GM23248 (cell line): ENCODE results near the gene XKR7. TPM values are rescaled to one million over a fixed set of nuclear protein-coding genes. Genes with fewer than 3 reads are reported as not detected.

Experiments
- DNase-seq: peaks from one replicate; pipeline ENCODE4 v3.0.0-alpha.2; 2015
- H2AFZ ChIP-seq: fragments of 200-600 bp; sonication (generic); 2 replicates; pipeline ENCODE4 v1.6.1; 2016; ENCODE audit warnings: antibody characterized with exemption
- H3F3A ChIP-seq: fragments of 200-600 bp; sonication (generic); 2 replicates; pipeline ENCODE4 v1.6.1; 2016; ENCODE audit warnings: mild to moderate bottlenecking, antibody characterized with exemption, mixed run types; ENCODE audit not compliant: insufficient read depth
- H3K27ac ChIP-seq: fragments of 200-600 bp; sonication (generic); 2 replicates; pipeline ENCODE4 v1.5.1; 2016; ENCODE audit warnings: mild to moderate bottlenecking
- H3K27me3 ChIP-seq: fragments of 200-600 bp; sonication (generic); replicated peaks from 2 replicates; pipeline ENCODE4 v1.6.1; 2016; ENCODE audit warnings: mild to moderate bottlenecking; ENCODE audit not compliant: insufficient read depth
- H3K36me3 ChIP-seq: fragments of 200-600 bp; sonication (generic); 2 replicates; pipeline ENCODE4 v1.6.1; 2016; ENCODE audit warnings: low read depth, mild to moderate bottlenecking
- H3K4me1 ChIP-seq: fragments of 200-600 bp; sonication (generic); 2 replicates; pipeline ENCODE4 v1.6.1; 2016; ENCODE audit warnings: mild to moderate bottlenecking; ENCODE audit not compliant: insufficient read depth
- H3K4me2 ChIP-seq: fragments of 200-600 bp; sonication (generic); one replicate; pipeline ENCODE4 v1.6.1; 2016; ENCODE audit warnings: mild to moderate bottlenecking; ENCODE audit not compliant: unreplicated experiment
- H3K4me3 ChIP-seq: fragments of 200-600 bp; sonication (generic); 2 replicates; pipeline ENCODE4 v1.5.1; 2016; ENCODE audit warnings: mild to moderate bottlenecking
- H3K79me2 ChIP-seq: fragments of 200-600 bp; sonication (generic); 2 replicates; pipeline ENCODE4 v1.6.1; 2016; ENCODE audit warnings: mild to moderate bottlenecking; ENCODE audit not compliant: insufficient read depth
- H3K9ac ChIP-seq: fragments of 200-600 bp; sonication (generic); 2 replicates; pipeline ENCODE4 v1.6.1; 2016; ENCODE audit warnings: mild to moderate bottlenecking
- H3K9me2 ChIP-seq: fragments of 200-600 bp; sonication (generic); 2 replicates; pipeline ENCODE4 v1.6.1; 2016; ENCODE audit warnings: mixed run types, mild to moderate bottlenecking, moderate library complexity; ENCODE audit not compliant: insufficient read depth
- H3K9me3 ChIP-seq: fragments of 200-600 bp; sonication (generic); one replicate; pipeline ENCODE4 v1.6.1; 2017; ENCODE audit warnings: low read depth
- H4K20me1 ChIP-seq: fragments of 200-600 bp; sonication (generic); 2 replicates; pipeline ENCODE4 v1.6.0; 2016; ENCODE audit not compliant: insufficient read depth
- EZH2 ChIP-seq: fragments of 200-600 bp; sonication (generic); IDR thresholded peaks from 2 replicates; pipeline ENCODE4 v1.6.1; 2018; ENCODE audit warnings: antibody characterized with exemption, mild to moderate bottlenecking; ENCODE audit not compliant: insufficient read depth, poor library complexity, severe bottlenecking
- EZH2phosphoT487 ChIP-seq: fragments of 200-600 bp; sonication (generic); IDR thresholded peaks from 2 replicates; pipeline ENCODE4 v1.6.1; 2018; ENCODE audit warnings: antibody characterized with exemption, moderate library complexity, mild to moderate bottlenecking, low read depth; ENCODE audit not compliant: insufficient read depth
- WGBS, 2 experiments: methylation state at CpG; one replicate each; pipeline ENCODE4 v1.1.6; 2015 to 2017; ENCODE audit warnings: low lambda C conversion rate in 2 of 2, low coverage in 1 of 2; ENCODE audit errors: missing lambda C conversion rate in 2 of 2; 5-methylcytosine and 5-hydroxymethylcytosine counted together
- in situ Hi-C: fragments of 300-500 bp; cut with MboI; formaldehyde crosslinking; loops from 2 replicates; pipeline ENCODE4 v1.15.0; 2020
- polyA plus RNA-seq: library from polyadenylated mRNA; unstranded; fragments of >200 nt; fragmentation: Nextera tagmentation; extraction: Ambion mirVana; gene quantifications from 2 replicates; pipeline ENCODE4 v1.2.1, GENCODE V29; 2016
- total RNA-seq: library from RNA; depleted of rRNA; stranded (reverse); fragments of >200 nt; shearing (Covaris generic); gene quantifications from 2 replicates; pipeline ENCODE4 v1.2.3, GENCODE V29; 2014

Gene XKR7
- total and polyA plus RNA-seq, 2 experiments from 2014 or later: not detected

DNA sequence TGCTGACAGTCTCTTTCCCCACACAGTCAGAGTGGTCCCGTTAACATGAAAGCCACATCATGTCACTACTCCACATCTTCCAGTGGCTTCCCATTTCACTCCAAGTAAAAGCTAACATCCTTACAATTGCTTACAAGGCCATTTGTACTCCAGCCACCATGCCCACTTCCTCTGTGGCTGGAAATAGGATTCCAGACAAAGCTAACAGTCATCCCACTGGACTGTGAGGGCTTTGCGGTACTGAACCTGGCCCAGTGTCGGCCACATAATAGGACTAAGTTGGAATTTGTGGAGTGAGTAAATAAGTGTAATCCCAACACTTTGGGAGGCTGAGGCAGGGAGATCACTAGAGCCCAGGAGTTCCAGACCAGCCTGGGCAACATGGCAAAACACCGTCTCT lies 53.1 kb downstream of the XKR7 start:
- in situ Hi-C loops: loop anchor here (10.0 kb wide), 1 partner anchor 166 kb away; no protein-coding TSS in a partner anchor
- TF ChIP-seq EZH2phosphoT487 (no peak), EZH2 (no peak)
- H3K36me3 ChIP-seq: no peaks in the 10 kb centered on the region
- H4K20me1 ChIP-seq: no peaks in the 10 kb centered on the region
- H3K27me3 ChIP-seq: peaks cover 91% of the 10 kb centered on the region
- H3K4me3 ChIP-seq: no peak overlapping the region
- H3F3A ChIP-seq: no peaks in the 10 kb centered on the region
- no peak overlapping the region for H2AFZ ChIP-seq
- H3K9me2 ChIP-seq: no peaks in the 10 kb centered on the region
- WGBS, 2 experiments: 47 to 48% methylated on average over 4 of the region's 4 CpGs
- no peak overlapping the region for H3K4me2 ChIP-seq
- no peak overlapping the region for H3K27ac ChIP-seq
- H3K9me3 ChIP-seq: no peaks in the 10 kb centered on the region
- no peaks in the 10 kb centered on the region for H3K4me1 ChIP-seq
- no peaks in the 10 kb centered on the region for H3K79me2 ChIP-seq
- peak; percentile 22 for DNase-seq
- H3K9ac ChIP-seq: no peak overlapping the region

GRCh38 chr20:32024683-32025295 lies 56.8 kb downstream of the XKR7 start:
- no peaks in the 10 kb centered on the region for H3K36me3 ChIP-seq
- no peak overlapping the region for H3K27ac ChIP-seq
- H3F3A ChIP-seq: no peaks in the 10 kb centered on the region
- H3K4me3 ChIP-seq: no peak overlapping the region
- H3K4me2 ChIP-seq: no peak overlapping the region
- no peaks in the 10 kb centered on the region for H3K4me1 ChIP-seq
- TF ChIP-seq EZH2: no peak
- TF ChIP-seq EZH2phosphoT487: no peak
- no peaks in the 10 kb centered on the region for H3K9me3 ChIP-seq
- in situ Hi-C loops: loop anchor here (10.0 kb wide), 1 partner anchor 170 kb away; no protein-coding TSS in a partner anchor
- H3K27me3 ChIP-seq: peaks cover 75% of the 10 kb centered on the region
- H3K9ac ChIP-seq: no peak overlapping the region
- H3K79me2 ChIP-seq: no peaks in the 10 kb centered on the region
- no peaks in the 10 kb centered on the region for H4K20me1 ChIP-seq
- no peak overlapping the region for H2AFZ ChIP-seq
- WGBS, 2 experiments: 48 to 50% methylated on average over 6 of the region's 6 CpGs
- H3K9me2 ChIP-seq: no peaks in the 10 kb centered on the region
- no peak for DNase-seq

GRCh38 chr20:32027643-32028042 lies 59.7 kb downstream of the XKR7 start:
- WGBS, 2 experiments: 61 to 70% methylated on average over 3 of the region's 3 CpGs
- Histone ChIP-seq H3K36me3 (no peaks in the 10 kb centered on the region), H3K4me1 (no peaks in the 10 kb centered on the region), H3K79me2 (no peaks in the 10 kb centered on the region), H3K4me3 (no peak overlapping the region), H2AFZ (no peak overlapping the region), H3K9me3 (no peaks in the 10 kb centered on the region), H3F3A (no peaks in the 10 kb centered on the region), H4K20me1 (no peaks in the 10 kb centered on the region), H3K9ac (no peak overlapping the region), H3K4me2 (no peak overlapping the region), H3K27ac (no peak overlapping the region), H3K9me2 (no peaks in the 10 kb centered on the region), H3K27me3 (peaks cover 54% of the 10 kb centered on the region)
- in situ Hi-C loops: loop anchor here (10.0 kb wide), 1 partner anchor 173 kb away; no protein-coding TSS in a partner anchor
- TF ChIP-seq EZH2 (no peak), EZH2phosphoT487 (no peak)
- no peak for DNase-seq

- Histone ChIP-seq H3K4me3 (no peak overlapping the region), H3F3A (no peaks in the 10 kb centered on the region), H3K9me2 (no peaks in the 10 kb centered on the region), H3K27me3 (peaks cover 54% of the 10 kb centered on the region), H2AFZ (no peak overlapping the region), H3K9me3 (no peaks in the 10 kb centered on the region), H3K4me2 (no peak overlapping the region), H3K9ac (no peak overlapping the region), H3K36me3 (no peaks in the 10 kb centered on the region), H3K79me2 (no peaks in the 10 kb centered on the region), H4K20me1 (no peaks in the 10 kb centered on the region), H3K4me1 (no peaks in the 10 kb centered on the region), H3K27ac (no peak overlapping the region)
- TF ChIP-seq EZH2 (no peak), EZH2phosphoT487 (no peak)
- 22 to 38% methylated on average over 10 to 12 of the region's 12 CpGs for WGBS, 2 experiments
- no peak for DNase-seq
- in situ Hi-C loops: loop anchor here (10.0 kb wide), 1 partner anchor 174 kb away; no protein-coding TSS in a partner anchor
Observed at GRCh38 chr20:32028647-32029372, 60.9 kb downstream of the XKR7 start.
